GM13976 (cell line): ENCODE data around the gene ATG14.

Experiments used
- DNase-seq: peaks from one replicate; pipeline ENCODE4 v3.0.0; 2012; ENCODE audit warnings: low spot score
- in situ Hi-C: fragments of 300-500 bp; cut with MboI; formaldehyde crosslinking; loops from one replicate; pipeline ENCODE4 v1.12.0; 2022; ENCODE audit warnings: low sequenced_read_pairs, mixed read lengths, inconsistent platforms; ENCODE audit not compliant: unreplicated experiment
- TF ChIP-seq, protein P1 (sequence below): IDR thresholded peaks from 2 replicates; pipeline ENCODE4 v1.5.1; 2012; ENCODE audit warnings: borderline replicate concordance, mild to moderate bottlenecking; ENCODE audit not compliant: insufficient read depth; ENCODE audit errors: extremely low read depth, missing control alignments, control extremely low read depth

Gene ATG14

DNA sequence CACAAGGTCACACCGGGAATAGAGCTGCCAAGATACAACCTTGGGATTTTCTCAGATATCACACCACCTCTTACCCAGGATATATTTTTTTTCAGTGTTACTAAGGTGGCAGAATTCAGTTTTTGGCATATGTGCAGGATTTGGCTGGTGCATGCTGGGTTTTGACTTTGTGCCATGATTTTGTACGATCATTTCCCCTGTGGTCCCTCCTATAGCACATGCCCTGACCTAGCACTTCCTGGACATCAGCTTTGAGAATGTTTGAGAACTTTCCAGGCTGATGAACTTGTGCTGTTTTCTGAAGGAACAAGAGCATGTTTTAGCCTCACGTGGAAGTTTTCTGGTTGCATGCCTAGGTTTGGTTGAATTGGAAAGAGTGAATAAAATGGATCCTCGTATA, 39.8 kb upstream of the ATG14 start:
- no peak for DNase-seq
- in situ Hi-C loops: no loop called here
- TF ChIP-seq, protein P1, sequence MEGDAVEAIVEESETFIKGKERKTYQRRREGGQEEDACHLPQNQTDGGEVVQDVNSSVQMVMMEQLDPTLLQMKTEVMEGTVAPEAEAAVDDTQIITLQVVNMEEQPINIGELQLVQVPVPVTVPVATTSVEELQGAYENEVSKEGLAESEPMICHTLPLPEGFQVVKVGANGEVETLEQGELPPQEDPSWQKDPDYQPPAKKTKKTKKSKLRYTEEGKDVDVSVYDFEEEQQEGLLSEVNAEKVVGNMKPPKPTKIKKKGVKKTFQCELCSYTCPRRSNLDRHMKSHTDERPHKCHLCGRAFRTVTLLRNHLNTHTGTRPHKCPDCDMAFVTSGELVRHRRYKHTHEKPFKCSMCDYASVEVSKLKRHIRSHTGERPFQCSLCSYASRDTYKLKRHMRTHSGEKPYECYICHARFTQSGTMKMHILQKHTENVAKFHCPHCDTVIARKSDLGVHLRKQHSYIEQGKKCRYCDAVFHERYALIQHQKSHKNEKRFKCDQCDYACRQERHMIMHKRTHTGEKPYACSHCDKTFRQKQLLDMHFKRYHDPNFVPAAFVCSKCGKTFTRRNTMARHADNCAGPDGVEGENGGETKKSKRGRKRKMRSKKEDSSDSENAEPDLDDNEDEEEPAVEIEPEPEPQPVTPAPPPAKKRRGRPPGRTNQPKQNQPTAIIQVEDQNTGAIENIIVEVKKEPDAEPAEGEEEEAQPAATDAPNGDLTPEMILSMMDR: no peak

DNA sequence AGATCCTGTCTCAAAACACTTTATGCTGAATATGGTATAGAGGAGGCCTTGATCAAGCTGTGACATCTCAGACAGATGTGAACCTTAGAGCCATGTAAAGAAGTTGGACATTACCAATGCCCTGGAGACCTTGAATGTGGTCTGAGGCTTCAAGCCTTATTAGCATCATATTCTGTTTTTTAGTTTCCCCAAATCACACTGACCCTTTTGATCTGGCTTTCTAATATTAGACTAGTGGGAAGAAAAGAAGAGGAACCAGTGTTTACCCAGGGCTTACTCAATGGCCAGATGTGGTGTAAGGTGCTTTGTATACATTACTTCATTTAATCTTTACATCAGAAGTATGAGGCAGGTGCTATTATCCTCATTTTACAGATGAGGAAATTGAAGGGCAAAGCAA, 39.4 kb upstream of the ATG14 start:
- DNase-seq: no peak
- in situ Hi-C loops: no loop called here
- TF ChIP-seq, protein P1: no peak

DNA sequence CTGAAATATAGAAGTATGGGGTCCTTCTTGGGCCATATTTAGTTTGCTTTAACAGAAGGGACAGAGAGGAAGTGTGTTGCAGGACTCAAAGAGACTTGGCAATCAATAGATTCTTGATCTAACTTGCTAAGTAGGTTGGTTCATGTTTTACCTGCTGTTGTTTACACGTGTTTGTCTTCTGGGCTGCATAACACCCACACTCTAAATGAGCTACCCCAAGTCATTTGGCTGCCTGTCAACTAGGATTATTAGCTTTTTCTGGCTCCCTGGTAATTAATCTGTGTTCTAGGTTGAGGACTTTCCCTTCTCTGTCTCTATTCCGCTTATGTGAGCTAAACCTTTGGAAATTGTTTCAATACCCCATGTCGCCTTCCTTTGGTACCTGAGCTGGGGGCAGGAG, 38.9 kb upstream of the ATG14 start:
- in situ Hi-C loops: no loop called here
- TF ChIP-seq, protein P1: no peak
- no peak for DNase-seq

DNA sequence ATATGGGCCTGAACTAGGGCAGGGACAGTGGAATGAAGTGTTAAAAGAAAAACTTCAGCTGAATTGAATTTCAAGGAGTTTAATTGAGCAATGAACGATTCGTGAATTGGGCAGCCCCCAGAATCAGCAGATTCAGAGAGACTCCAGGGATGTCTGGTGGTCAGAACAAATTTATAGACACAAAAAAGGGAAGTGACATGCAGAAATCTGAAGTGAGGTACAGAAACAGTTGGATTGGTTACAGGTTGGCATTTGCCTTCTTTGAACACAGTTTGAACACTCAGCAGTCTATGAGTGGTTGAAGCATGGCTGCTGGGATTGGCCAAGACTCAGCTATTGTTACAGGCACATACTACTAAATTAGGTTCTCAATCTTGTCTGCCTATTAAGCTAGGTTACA, 38.5 kb upstream of the ATG14 start:
- in situ Hi-C loops: no loop called here
- TF ChIP-seq, protein P1: no peak
- no peak for DNase-seq

GRCh38 chr14:55449116-55449515, 37.5 kb upstream of the ATG14 start:
- TF ChIP-seq, protein P1: no peak
- in situ Hi-C loops: loop anchor here (25.0 kb wide), 1 partner anchor 263 kb away; no protein-coding TSS in a partner anchor
- DNase-seq: no peak

- TF ChIP-seq, protein P1: no peak
- DNase-seq: no peak
Observed at GRCh38 chr14:55448141-55448614, 36.5 kb upstream of the ATG14 start.

More at GRCh38 chr14:55448141-55448614, 36.5 kb upstream of the ATG14 start:
- in situ Hi-C loops: loop anchor here (25.0 kb wide), 1 partner anchor 264 kb away; no protein-coding TSS in a partner anchor
